Adrenal gland (tissue), 12 donors: ENCODE measurements around the gene CCNI2. TPM values are rescaled to one million over a fixed set of nuclear protein-coding genes. Genes with fewer than 3 reads are reported as not detected.

Source experiments
- DNase-seq, 7 donors: peaks; one replicate each; pipeline ENCODE4 v3.0.0-alpha.2; 2019 to 2020
- H3K27ac ChIP-seq, 5 donors: fragments of 200-600 bp; sonication (generic) in 4 of 5; 1 replicate in 3 of 5; 2 replicates in 2 of 5; pipeline versions ENCODE4 v1.5.1 to v1.8.0; 2016 to 2020; ENCODE audit warnings: mild to moderate bottlenecking in 1 of 5
- H3K27me3 ChIP-seq: fragments of 200-600 bp; 2 replicates; pipeline ENCODE4 v1.8.0; 2021
- H3K36me3 ChIP-seq, 2 donors: fragments of 200-600 bp; replicated peaks in 1 of 2; 1 replicate in 1 of 2; 2 replicates in 1 of 2; pipeline versions ENCODE4 v1.5.1 to v1.8.0; 2018 to 2022
- H3K4me1 ChIP-seq, 2 donors: fragments of 200-600 bp; replicated peaks in 1 of 2; 1 replicate in 1 of 2; 2 replicates in 1 of 2; pipeline versions ENCODE4 v1.5.1 to v1.8.0; 2018 to 2021
- H3K4me3 ChIP-seq, 4 donors: fragments of 200-600 bp; sonication (generic) in 3 of 4; one replicate each; pipeline ENCODE4 v1.5.1; 2016 to 2018
- H3K9me3 ChIP-seq, 3 donors: fragments of 200-600 bp; sonication (generic) in 1 of 3; replicated peaks in 1 of 3; 1 replicate in 2 of 3; 2 replicates in 1 of 3; pipeline versions ENCODE4 v1.5.1 to v1.8.0; 2016 to 2021
- CTCF ChIP-seq, 6 experiments: fragments of 450-650 bp in 4 of 6; fragments of 200-600 bp in 2 of 6; sonication (generic) in 1 of 6; IDR thresholded peaks; 1 replicate in 5 of 6; 2 replicates in 1 of 6; pipeline versions ENCODE4 v1.5.1 to v1.8.0; 2016 to 2021; ENCODE audit warnings: antibody characterized with exemption in 6 of 6, mild to moderate bottlenecking in 2 of 6, moderate library complexity in 1 of 6
- POLR2A ChIP-seq, 2 donors: fragments of 450-650 bp; IDR thresholded peaks; one replicate each; pipeline ENCODE4 v1.6.1; 2017; ENCODE audit warnings: antibody characterized with exemption in 2 of 2, mild to moderate bottlenecking in 2 of 2, moderate library complexity in 1 of 2
- WGBS, 4 donors: extraction: QIAGEN DNeasy Blood & Tissue Kit in 2 of 4; methylation state at CpG; one replicate each; pipeline versions ENCODE4 v1.1.5 to v1.1.7; 2013 to 2017; 5-methylcytosine and 5-hydroxymethylcytosine counted together
- intact Hi-C, 2 donors: fragments of 100-400 bp; cut with DNase I; formaldehyde crosslinking; loops; one replicate each; pipeline versions ENCODE4 v1.14.1 to v1.15.0; 2022 to 2023
- polyA plus RNA-seq, 3 donors: library from polyadenylated mRNA; stranded (reverse); fragments of 200-250 nt in 2 of 3; fragments of 350-450 nt in 1 of 3; fragmentation: Illumina TruSeq in 1 of 3; extraction: RNeasy Lipid Tissue Mini Kit (QIAGEN cat#74804) in 1 of 3; gene quantifications; one replicate each; pipeline ENCODE4 v1.2.3, GENCODE V29; 2013 to 2014
- total RNA-seq, 9 donors: library from RNA; depleted of rRNA in 4 of 9; stranded (reverse); fragments of >200 nt in 4 of 9; fragments of 120-200 nt in 1 of 9; fragmentation: NEBNext Ultra II Directional in 1 of 9; extraction: Animal tissue kit (Norgen Biotek cat#: 25700) in 1 of 9; gene quantifications; one replicate each; pipeline versions ENCODE4 v1.1.0 to v1.2.4, GENCODE V29; 2013 to 2023
- donor health status: healthy with polysubstance abuse.
- donor health status: Bipolar disorder and iron deficiency.
- donor health status: DM: yes; HTN: yes; CAD: no.
- donor health status: DM: no; HTN: no; CAD: no.
- donor health status: DM: no; HTN: no; CAD: no.
- donor health status: DM: yes; HTN: yes; CAD: no.

CCNI2 gene
- total and polyA plus RNA-seq, 12 donors: 0.08 to 0.40 (median 0.20) TPM; not detected in 5

DNA sequence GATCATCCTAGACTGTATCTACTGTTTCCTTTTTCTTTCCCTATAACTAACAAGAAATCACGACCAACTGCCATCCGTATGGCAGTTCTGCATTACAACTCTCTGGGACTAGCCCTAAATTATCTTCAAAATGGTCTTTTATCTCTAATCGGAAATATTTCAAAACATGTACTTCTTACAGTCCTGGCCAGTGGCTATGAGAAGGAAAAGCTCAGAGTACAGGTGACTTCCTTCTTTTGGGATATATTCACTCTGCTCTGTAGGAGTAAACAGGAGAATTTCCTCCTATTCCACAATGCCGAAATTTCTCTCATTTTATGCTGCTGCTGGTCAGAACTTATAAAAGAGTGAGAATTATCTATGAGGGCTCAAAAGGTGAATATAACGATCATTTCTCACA lies 31.6 kb downstream of the CCNI2 start:
- intact Hi-C loops: no loop called here
- Histone ChIP-seq H3K27me3 (no peaks in the 10 kb centered on the region), H3K27ac (no peak overlapping the region), H3K36me3 (no peaks in the 10 kb centered on the region), H3K4me3 (no peak overlapping the region), H3K9me3 (no peaks in the 10 kb centered on the region), H3K4me1 (peaks cover 12 to 17% of the 10 kb centered on the region in 2 donors)
- no peak for TF ChIP-seq CTCF (IDR thresholded peaks at IDR 0.05)
- TF ChIP-seq POLR2A (IDR thresholded peaks at IDR 0.05): no peak
- WGBS, 4 donors: 84 to 90% (median 88%) methylated on average over 5 of the region's 5 CpGs
- no peak for DNase-seq

DNA sequence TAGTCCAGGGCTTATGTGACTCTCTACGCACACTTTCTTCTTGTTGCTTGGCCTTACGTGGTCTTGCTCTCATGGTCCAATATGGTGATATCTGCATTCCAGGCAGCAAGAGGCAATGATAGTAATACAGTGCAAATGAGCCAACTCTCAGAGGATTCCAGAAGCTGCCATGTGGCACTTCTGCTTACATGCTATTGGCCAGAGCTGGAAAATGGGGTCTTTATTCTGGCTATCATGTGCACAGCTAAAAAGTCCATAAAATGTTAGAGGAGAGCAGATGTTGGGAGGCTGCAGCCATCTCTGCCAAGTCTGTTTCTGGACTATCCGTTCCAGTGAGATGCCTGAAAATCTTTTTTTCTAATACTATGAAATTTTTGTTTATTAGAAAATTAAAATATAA lies 32.7 kb downstream of the CCNI2 start:
- H3K27me3 ChIP-seq: no peaks in the 10 kb centered on the region
- intact Hi-C loops: no loop called here
- H3K36me3 ChIP-seq: no peaks in the 10 kb centered on the region
- no peaks in the 10 kb centered on the region for H3K9me3 ChIP-seq
- H3K27ac ChIP-seq: no peak overlapping the region
- no peak for TF ChIP-seq CTCF (IDR thresholded peaks at IDR 0.05)
- TF ChIP-seq POLR2A (IDR thresholded peaks at IDR 0.05): no peak
- 89 to 97% (median 94%) methylated on average over 3 of the region's 3 CpGs for WGBS, 4 donors
- peaks cover 12 to 15% of the 10 kb centered on the region in 2 donors for H3K4me1 ChIP-seq
- no peak overlapping the region for H3K4me3 ChIP-seq
- DNase-seq: peak in 1 of 7 donors; percentile 13

DNA sequence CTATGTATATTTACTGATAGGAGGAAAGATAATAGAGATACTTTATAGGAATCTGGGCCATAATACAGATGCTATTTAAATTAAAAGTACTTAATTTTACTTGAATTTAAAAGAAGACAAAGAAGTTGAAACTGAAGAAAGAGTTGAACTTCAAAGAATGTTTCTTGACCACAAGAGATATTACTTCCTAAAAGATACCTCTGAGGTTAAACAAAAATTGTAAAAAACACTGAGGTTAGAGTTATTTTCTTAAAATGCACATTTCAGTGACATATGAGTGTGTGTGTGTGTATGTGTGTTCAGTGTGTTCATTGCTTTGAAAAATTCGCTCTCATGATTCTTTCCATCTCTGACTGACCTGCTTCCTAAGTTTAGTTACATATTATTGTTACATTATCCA lies 33.4 kb downstream of the CCNI2 start:
- DNase-seq: no peak
- Histone ChIP-seq H3K36me3 (no peaks in the 10 kb centered on the region), H3K27ac (no peak overlapping the region), H3K27me3 (no peaks in the 10 kb centered on the region), H3K4me3 (no peak overlapping the region), H3K9me3 (no peaks in the 10 kb centered on the region), H3K4me1 (peaks cover 11 to 12% of the 10 kb centered on the region in 2 donors)
- intact Hi-C loops: no loop called here
- no peak for TF ChIP-seq POLR2A (IDR thresholded peaks at IDR 0.05)
- no peak for TF ChIP-seq CTCF (IDR thresholded peaks at IDR 0.05)
- 85 to 96% (median 92%) methylated on average over 1 of the region's 1 CpG for WGBS, 4 donors

DNA sequence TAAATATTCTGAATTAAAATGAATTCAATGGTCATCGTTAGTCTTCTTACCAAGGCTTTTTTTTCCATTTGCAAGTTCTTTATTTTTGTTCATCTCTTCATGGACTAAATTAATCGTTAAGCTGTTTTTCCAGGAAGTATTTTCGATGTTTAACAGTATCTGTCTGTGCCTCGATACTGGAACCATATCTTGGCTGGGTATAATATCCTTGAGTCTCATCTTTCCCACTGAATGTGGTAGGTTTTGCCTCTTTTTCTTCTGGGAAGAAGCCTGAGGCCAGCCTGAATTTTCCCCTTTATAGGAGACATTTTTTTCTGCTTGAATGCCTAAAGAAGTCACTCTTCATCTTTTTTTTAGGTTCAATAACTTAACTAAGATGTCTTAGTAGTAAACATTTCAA lies 33.8 kb downstream of the CCNI2 start:
- 86 to 94% (median 91%) methylated on average over 4 of the region's 4 CpGs for WGBS, 4 donors
- Histone ChIP-seq H3K4me3 (no peak overlapping the region), H3K27ac (no peak overlapping the region), H3K36me3 (no peaks in the 10 kb centered on the region), H3K27me3 (no peaks in the 10 kb centered on the region), H3K9me3 (no peaks in the 10 kb centered on the region), H3K4me1 (peaks cover 7 to 10% of the 10 kb centered on the region in 2 donors)
- intact Hi-C loops: no loop called here
- TF ChIP-seq CTCF (IDR thresholded peaks at IDR 0.05) (no peak), POLR2A (IDR thresholded peaks at IDR 0.05) (no peak)
- DNase-seq: no peak
